Mesothelial cell of epicardium (in vitro differentiated cells): ENCODE results near the gene BACE1. TPM values are rescaled to one million over a fixed set of nuclear protein-coding genes. Genes with fewer than 3 reads are reported as not detected.

Experiments
- DNase-seq, 2 experiments: peaks; one replicate each; pipeline ENCODE4 v3.0.0; 2021; ENCODE audit warnings: low spot score in 2 of 2; ENCODE audit not compliant: unreplicated experiment in 2 of 2
- H3K27ac Mint-ChIP-seq: 2 replicates; pipeline ENCODE4 v1.8.0; 2021; ENCODE audit warnings: mixed read lengths
- H3K27me3 Mint-ChIP-seq: 2 replicates; pipeline ENCODE4 v1.8.0; 2021; ENCODE audit warnings: low read depth, mixed read lengths
- H3K36me3 Mint-ChIP-seq: 2 replicates; pipeline ENCODE4 v1.8.0; 2021; ENCODE audit warnings: mixed read lengths
- H3K4me1 Mint-ChIP-seq: 2 replicates; pipeline ENCODE4 v1.8.0; 2021; ENCODE audit warnings: mixed read lengths
- H3K4me3 Mint-ChIP-seq: 2 replicates; pipeline ENCODE4 v1.8.0; 2021; ENCODE audit warnings: mild to moderate bottlenecking, moderate library complexity, mixed read lengths
- H3K9me3 Mint-ChIP-seq: 2 replicates; pipeline ENCODE4 v1.8.0; 2021; ENCODE audit warnings: mixed read lengths
- total RNA-seq: library from RNA; stranded (reverse); gene quantifications from 3 replicates; pipeline ENCODE4 v1.2.1, GENCODE V29; 2021
- TF ChIP-seq, protein P1 (sequence below): fragments of 200-600 bp; sonication (generic); IDR thresholded peaks from one replicate; pipeline ENCODE4 v1.5.0; 2021; ENCODE audit warnings: antibody characterized with exemption; ENCODE audit not compliant: unreplicated experiment

The BACE1 gene
- total RNA-seq, 1 donor from 2014 or later = 38.1 TPM

DNA sequence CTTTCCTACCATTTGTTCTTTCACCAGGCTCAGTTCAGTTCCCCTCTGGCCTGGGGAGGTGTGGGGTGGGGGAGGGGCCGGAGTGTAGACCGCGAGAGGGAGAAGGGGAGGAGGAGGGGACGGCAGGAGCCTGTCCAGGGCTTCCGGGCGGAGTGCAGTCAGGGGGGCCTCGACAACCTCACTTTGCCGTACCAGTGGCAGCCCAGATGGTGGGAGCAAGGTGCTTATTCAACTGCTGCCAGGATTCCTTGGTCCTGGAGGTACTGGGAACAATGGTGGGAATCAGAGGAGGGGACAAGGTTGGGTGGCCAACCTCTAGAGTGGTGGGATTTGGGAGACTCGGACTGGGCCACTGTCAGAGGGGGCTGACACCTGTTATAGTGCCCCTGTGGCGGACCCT, 1.2 kb downstream of the BACE1 start:
- Mint-ChIP-seq H3K27me3 (no peaks in the 10 kb centered on the region), H3K4me3 (peak overlapping the region; percentile 71), H3K9me3 (no peaks in the 10 kb centered on the region), H3K36me3 (no peaks in the 10 kb centered on the region), H3K27ac (no peak overlapping the region), H3K4me1 (peaks cover 18% of the 10 kb centered on the region)
- no peak for DNase-seq
- TF ChIP-seq, protein P1, sequence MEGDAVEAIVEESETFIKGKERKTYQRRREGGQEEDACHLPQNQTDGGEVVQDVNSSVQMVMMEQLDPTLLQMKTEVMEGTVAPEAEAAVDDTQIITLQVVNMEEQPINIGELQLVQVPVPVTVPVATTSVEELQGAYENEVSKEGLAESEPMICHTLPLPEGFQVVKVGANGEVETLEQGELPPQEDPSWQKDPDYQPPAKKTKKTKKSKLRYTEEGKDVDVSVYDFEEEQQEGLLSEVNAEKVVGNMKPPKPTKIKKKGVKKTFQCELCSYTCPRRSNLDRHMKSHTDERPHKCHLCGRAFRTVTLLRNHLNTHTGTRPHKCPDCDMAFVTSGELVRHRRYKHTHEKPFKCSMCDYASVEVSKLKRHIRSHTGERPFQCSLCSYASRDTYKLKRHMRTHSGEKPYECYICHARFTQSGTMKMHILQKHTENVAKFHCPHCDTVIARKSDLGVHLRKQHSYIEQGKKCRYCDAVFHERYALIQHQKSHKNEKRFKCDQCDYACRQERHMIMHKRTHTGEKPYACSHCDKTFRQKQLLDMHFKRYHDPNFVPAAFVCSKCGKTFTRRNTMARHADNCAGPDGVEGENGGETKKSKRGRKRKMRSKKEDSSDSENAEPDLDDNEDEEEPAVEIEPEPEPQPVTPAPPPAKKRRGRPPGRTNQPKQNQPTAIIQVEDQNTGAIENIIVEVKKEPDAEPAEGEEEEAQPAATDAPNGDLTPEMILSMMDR = no peak

DNA sequence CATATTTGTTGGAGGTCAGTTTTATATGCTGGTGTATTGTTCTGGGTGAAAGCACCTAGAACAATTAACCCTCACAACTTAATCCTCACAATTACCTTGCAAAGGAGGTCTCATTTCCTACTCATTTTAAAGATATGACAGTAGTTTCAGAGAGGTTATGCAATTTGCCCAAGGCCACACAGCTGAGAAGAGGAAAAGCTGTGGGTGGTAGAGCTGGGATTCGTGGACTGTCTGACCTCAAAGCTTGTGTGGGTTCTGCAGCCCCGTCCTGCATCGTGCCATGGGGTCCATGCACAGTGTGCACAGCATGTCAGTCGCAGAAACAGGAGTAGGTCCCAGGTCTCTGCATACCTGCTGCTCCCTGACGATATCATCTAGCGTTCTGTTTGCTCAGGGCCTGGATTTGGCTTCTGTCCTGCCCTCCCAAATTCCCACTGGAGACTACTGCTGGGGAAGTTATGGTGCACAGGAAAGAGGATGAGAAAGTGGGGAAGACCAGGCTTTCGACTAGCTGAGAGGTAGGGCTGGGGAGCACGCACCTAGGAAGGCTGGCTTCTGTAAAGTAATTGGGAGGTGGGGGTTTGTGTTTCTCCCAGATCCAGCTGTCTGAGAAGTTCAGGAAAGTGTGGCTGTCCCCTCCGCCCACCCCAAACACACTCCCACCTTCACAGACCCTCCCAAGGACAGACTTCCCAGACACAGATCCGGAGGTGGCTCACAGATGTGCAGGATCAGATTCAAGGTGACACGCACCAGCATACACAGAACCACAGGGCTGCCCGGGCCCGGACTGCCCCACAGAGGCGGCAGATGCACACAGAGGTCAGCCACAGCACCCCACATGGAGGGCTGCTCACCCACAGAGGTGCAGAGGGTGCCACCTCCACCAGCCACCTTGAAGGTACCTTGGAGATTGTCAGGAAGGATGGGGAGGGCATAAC, 2.0 kb downstream of the BACE1 start:
- Mint-ChIP-seq H3K27me3 (no peaks in the 10 kb centered on the region), H3K4me3 (peak overlapping the region; percentile 71), H3K27ac (no peak overlapping the region), H3K9me3 (no peaks in the 10 kb centered on the region), H3K4me1 (peaks cover 18% of the 10 kb centered on the region), H3K36me3 (no peaks in the 10 kb centered on the region)
- no peak for DNase-seq
- TF ChIP-seq, protein P1 = no peak

DNA sequence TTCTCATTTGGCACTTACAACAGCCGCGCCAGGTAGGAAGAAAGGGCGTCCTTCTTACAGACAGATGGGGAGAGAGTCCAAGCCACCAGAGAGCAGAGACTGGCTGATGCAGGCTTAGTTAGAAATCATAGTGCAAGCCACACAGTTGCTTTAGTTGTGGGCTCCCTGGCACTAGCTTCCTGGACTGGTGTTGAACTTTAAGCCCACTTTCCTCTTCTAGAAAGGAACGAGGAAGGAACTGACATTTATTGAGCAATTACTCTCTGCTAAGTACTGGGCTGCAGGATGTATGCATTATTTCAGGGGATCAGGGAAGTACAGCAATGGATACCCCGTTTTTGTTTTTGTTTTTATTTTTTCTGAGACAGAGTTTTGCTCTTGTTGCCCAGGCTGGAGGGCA, 3.0 kb downstream of the BACE1 start:
- peaks cover 18% of the 10 kb centered on the region for H3K4me1 Mint-ChIP-seq
- DNase-seq = no peak
- H3K27me3 Mint-ChIP-seq = no peaks in the 10 kb centered on the region
- no peaks in the 10 kb centered on the region for H3K36me3 Mint-ChIP-seq
- H3K27ac Mint-ChIP-seq = no peak overlapping the region
- H3K9me3 Mint-ChIP-seq = no peaks in the 10 kb centered on the region
- no peak overlapping the region for H3K4me3 Mint-ChIP-seq
- TF ChIP-seq, protein P1 = no peak

DNA sequence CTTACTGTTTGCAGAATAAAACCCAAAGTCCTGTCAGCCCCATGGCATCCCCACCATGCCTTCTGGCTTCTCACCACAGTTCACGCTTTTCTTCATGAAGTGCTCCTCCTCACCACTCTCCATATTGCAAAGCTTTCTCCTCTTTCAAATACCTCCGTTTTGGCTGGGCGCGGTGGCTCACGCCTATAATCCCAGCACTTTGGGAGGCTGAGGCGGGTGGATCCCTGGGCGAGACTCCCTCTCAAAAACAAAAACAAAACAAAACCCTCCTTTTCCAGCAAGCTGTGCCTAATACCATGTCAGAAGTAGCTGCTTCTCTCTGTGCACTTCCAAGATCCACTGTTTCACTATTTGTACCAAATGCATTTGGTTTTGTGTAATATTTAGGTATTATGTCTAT, 6.7 kb downstream of the BACE1 start:
- no peaks in the 10 kb centered on the region for H3K36me3 Mint-ChIP-seq
- H3K4me1 Mint-ChIP-seq = peaks cover 3% of the 10 kb centered on the region
- H3K27me3 Mint-ChIP-seq = no peaks in the 10 kb centered on the region
- no peak overlapping the region for H3K27ac Mint-ChIP-seq
- H3K4me3 Mint-ChIP-seq = no peak overlapping the region
- H3K9me3 Mint-ChIP-seq = no peaks in the 10 kb centered on the region
- TF ChIP-seq, protein P1 = no peak
- no peak for DNase-seq

DNA sequence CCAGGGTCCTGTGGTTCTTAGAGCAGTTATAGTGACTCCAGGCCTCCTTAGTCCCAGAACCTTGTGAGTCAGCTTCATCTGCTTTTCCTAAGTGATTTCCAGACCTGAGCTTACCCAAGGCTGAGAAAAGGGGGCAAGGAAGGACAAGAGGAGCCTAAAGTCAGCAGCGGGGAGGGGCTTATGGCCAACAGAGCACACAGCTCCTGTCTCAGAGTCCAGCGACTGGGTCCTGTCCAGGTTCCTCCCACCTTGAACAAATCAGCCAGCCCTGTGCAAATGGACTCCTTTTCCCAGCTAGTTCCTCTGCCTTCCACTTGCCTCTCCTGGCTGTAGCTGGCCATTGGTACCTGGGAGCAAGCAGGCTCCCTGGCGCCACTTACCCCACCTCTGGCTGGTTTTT, 10.9 kb downstream of the BACE1 start:
- no peaks in the 10 kb centered on the region for H3K27me3 Mint-ChIP-seq
- H3K27ac Mint-ChIP-seq = no peak overlapping the region
- H3K36me3 Mint-ChIP-seq = no peaks in the 10 kb centered on the region
- TF ChIP-seq, protein P1 = no peak
- H3K4me1 Mint-ChIP-seq = peaks cover 13% of the 10 kb centered on the region
- no peaks in the 10 kb centered on the region for H3K9me3 Mint-ChIP-seq
- no peak overlapping the region for H3K4me3 Mint-ChIP-seq
- DNase-seq = no peak
